ENCODE measurements around the gene RALBP1. TPM values are rescaled to one million over a fixed set of nuclear protein-coding genes. Genes with fewer than 3 reads are reported as not detected.
"Not testable (repeated sequence)": the region's sequence is repeated elsewhere in the genome, so short reads cannot be mapped to it uniquely, and the experiment has no call there.

Gene RALBP1
- total RNA-seq, 1 experiment from 2014 or later = 52.4 TPM

DNA sequence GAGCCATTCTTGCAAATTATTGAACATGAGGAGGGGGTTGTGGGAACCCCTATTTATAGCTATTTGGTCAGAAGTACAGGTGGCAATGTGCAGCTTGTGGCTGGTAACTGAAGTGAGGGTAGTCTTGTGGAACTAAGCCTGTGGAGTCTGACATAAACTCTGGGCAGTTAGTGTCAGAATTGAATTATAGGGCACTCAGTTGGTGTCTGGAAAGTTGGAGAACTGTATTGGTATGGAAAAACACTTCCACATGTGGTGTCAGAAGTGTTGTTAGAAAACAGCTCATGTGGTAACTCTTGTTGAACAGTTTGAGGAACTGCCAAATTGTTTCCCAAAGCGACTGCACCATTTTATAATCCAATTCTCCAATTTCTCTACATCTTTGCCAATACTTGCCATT lies 7.5 kb downstream of the RALBP1 start:
- Histone ChIP-seq H3K4me3 (no peak overlapping the region), H3K9me3 (no peaks in the 10 kb centered on the region; the same call in 1 of the 2 replicates), H3K27me3 (no peaks in the 10 kb centered on the region), H3K36me3 (no peaks in the 10 kb centered on the region; the same call in 1 of the 2 replicates)
- no peak for DNase-seq

DNA sequence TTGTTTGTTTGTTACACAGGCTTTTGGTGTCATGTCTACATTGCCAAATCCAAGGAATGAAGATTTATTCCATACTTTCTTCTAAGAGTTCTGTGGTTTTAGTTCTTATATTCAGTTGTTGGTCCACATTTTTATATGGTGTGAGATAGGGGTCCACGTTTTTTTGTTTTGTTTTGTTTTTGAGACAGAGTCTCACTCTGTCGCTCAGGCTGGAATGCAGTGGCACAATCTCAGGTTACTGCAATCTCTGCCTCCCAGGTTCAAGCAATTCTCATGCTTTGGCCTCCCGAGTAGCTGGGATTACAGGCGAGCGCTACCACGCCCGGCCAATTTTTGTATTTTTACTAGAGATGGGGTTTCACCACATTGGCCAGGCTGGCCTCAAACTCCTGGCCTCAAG lies 8.2 kb downstream of the RALBP1 start:
- Histone ChIP-seq H3K27me3 (no peaks in the 10 kb centered on the region), H3K9me3 (no peaks in the 10 kb centered on the region; the same call in 1 of the 2 replicates), H3K36me3 (no peaks in the 10 kb centered on the region; the same call in 1 of the 2 replicates), H3K4me3 (no peak overlapping the region)
- DNase-seq = no peak

DNA sequence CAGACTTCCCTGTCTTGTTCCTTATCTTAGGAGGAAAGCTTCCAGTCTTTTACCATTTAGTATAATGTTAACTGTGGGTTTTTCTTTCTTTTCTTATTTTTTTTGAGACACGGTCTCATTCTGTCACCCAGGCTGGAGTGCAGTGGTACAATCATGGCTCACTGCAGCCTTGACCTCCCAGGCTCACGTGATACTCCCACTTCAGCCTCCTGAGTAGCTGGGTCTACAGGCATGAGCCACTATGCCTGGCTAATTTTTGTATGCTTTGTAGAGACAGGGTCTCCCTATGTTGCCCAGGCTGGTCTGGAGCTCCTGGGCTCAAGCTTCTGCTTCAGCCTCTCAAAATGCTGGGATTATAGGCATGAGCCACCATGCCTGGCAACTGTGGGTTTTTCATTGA lies 9.5 kb downstream of the RALBP1 start:
- not testable (repeated sequence) for H3K9me3 ChIP-seq, DNase-seq, H3K27me3 ChIP-seq, H3K36me3 ChIP-seq, H3K4me3 ChIP-seq

DNA sequence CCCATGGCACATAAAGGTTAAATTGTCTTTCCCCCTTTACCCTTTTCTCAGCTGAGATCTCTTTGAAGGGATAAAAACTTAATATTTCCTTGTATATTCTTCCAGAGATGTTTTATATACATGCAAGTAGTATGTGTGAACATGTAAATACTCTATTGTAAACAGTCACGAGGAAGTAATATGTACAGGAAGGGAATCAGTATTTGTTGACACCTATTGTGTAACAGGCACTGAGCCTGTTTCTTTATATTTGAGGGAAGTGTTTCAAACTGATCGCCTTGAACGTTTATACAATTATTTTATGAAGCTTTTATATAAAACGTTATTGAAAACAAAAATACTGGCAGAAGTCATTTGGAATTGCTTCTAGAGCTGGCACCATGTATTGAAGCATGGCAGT lies 13.2 kb downstream of the RALBP1 start:
- DNase-seq = no peak
- no peaks in the 10 kb centered on the region for H3K27me3 ChIP-seq
- H3K4me3 ChIP-seq = no peak overlapping the region
- no peaks in the 10 kb centered on the region for H3K36me3 ChIP-seq
- H3K9me3 ChIP-seq = no peaks in the 10 kb centered on the region; the same call in 1 of the 2 replicates

DNA sequence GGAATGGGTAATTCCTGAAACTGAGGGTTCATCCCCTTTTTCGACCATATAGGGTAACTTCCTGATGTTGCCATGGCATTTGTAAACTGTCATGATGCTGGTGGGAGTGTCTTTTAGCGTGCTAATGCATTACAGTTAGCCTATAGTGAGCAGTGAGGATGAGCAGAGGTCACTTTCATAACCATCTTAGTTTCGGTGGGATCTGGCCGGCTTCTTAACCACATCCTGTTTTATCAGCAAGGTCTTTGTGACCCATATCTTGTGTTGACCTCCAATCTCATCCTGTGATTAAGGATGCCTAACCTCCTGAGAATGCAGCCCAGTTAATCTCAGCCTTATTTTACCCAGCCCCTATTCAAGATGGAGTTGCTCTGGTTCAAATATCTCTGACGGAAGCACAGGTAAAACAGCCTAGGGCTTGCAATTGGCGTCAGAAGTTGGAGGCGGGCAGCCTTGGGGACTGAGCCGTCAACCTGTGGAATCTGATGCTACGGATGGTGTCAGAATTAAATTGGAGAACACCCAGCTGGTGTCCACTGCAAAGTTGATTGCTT lies 19.5 kb downstream of the RALBP1 start:
- no peak for DNase-seq
- Histone ChIP-seq H3K9me3 (no peaks in the 10 kb centered on the region), H3K4me3 (no peak overlapping the region), H3K27me3 (no peaks in the 10 kb centered on the region), H3K36me3 (no peaks in the 10 kb centered on the region)

DNA sequence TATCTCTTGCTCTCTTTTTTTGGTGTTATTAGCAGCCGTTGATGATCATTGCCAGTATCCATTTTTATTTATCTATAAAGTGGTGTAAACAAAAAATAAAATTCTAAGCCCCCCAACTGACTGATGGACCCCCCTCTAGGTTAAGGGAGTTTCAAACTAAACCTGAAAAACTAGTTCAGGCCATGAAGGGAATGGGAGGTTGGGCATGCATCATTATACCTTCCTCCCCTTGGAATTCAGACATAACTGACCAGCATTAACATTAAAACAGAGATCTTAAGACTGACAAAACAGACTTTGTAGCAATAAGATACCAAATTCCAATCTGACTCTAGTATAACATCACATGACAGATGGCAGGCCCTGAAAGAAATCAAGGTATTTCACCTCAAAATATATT lies 20.2 kb downstream of the RALBP1 start:
- no peaks in the 10 kb centered on the region for H3K27me3 ChIP-seq
- H3K4me3 ChIP-seq = no peak overlapping the region
- H3K9me3 ChIP-seq = no peaks in the 10 kb centered on the region
- H3K36me3 ChIP-seq = no peaks in the 10 kb centered on the region; the same call in 1 of the 2 replicates
- DNase-seq = no peak

DNA sequence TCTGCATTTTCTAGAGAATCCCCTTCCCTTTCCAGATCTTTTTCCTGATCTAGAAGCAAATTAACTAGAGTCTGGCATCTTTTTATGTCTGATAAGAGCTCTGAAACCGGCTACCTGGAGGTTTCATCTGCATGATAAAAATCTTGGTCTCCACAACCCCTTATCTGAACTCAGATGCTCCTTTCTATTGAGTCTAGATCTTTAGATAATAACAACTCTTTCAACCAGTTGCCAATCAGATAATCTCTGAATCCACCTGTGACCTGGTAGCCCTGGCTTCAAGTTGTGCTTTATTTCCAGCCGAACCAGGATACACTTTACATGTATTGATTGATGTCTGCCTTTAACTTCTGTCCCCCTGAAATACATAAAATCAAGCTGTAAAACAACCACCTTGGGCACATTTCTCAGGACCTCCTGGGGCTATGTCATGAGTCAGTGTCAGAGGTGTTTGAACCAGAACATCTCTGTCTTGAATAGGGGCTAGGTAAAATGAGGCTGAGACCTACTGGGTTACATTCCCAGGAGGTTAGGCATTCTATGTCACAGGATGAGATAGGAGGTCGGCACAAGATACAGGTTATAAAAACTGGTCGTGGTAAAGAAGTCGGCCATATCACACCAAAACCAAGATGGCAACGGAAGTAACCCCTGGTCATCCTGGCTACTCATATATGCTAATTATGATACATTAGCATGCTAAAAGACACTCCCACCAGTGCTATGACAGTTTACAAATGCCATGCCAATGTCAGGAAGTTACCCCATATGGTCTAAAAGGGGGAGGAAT lies 20.8 kb downstream of the RALBP1 start:
- no peak overlapping the region for H3K4me3 ChIP-seq
- peaks cover 4% of the 10 kb centered on the region for H3K36me3 ChIP-seq
- no peak for DNase-seq
- H3K27me3 ChIP-seq = no peaks in the 10 kb centered on the region
- H3K9me3 ChIP-seq = no peaks in the 10 kb centered on the region

DNA sequence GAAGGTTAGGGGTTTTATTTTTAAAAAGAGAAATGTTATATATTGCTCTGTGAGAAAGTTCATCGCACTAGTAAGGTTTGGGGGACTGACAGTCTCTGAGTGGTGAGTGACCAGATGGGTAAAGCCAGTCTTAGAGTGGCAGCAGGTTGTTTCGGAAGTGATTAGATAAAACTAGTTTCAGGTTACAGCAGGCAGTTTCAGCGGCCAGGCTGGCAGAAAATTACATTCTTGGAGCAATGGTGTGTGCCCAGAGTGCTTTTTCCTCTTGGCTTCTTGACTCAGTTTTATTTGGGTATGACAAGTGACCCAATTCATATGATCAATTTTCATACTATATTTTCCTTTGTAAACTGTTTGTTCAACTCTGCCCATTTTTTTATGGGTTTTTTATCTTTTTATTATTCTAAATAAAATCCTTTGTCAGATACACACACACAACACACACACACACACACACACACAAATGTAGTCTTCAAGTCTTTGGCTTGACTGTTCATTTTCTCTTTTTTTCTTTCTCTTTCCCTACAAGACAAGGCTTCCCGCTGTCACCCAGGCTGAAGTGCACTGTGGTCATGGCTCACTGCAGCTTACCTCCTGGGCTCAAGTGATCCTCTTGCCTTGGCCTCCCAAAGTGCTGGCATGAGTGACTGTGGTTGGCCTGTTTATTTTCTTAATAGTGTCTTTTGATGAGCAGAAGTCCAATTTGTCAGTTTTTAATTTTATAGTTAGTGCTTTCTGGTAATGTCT lies 30.9 kb downstream of the RALBP1 start:
- Histone ChIP-seq H3K9me3 (peaks cover 4% of the 10 kb centered on the region; the same call in 1 of the 2 replicates), H3K27me3 (no peaks in the 10 kb centered on the region), H3K4me3 (no peak overlapping the region), H3K36me3 (peaks cover 3% of the 10 kb centered on the region; the same call in 1 of the 2 replicates)
- peak; percentile 27 for DNase-seq

DNA sequence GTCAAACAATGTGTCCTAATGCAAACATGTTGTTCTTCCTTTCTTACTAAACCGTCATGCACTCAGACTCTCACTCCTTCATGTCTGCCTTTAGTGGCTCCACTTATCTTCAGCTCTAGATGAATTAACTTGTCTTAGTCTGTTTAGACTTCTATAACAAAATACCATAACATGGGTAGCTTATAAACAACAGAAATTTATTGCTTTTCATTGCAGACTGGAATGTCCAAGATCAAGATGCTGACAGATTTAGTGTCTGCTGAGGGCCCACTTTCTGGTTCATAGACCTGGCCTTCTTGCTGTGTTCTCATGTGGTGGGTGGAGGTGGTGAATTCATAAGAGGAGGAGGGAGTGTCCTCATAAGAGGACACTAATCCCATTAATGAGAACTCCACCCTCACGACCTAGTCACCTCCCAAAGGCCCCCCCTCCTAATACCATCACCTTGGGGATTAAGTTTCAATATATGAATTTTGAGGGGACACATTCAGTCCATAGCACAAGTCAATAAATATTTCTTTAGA lies 32.3 kb downstream of the RALBP1 start:
- H3K27me3 ChIP-seq = no peaks in the 10 kb centered on the region
- H3K9me3 ChIP-seq = peaks cover 1% of the 10 kb centered on the region; the same call in 1 of the 2 replicates
- no peaks in the 10 kb centered on the region for H3K36me3 ChIP-seq
- H3K4me3 ChIP-seq = no peak overlapping the region
- no peak for DNase-seq

DNA sequence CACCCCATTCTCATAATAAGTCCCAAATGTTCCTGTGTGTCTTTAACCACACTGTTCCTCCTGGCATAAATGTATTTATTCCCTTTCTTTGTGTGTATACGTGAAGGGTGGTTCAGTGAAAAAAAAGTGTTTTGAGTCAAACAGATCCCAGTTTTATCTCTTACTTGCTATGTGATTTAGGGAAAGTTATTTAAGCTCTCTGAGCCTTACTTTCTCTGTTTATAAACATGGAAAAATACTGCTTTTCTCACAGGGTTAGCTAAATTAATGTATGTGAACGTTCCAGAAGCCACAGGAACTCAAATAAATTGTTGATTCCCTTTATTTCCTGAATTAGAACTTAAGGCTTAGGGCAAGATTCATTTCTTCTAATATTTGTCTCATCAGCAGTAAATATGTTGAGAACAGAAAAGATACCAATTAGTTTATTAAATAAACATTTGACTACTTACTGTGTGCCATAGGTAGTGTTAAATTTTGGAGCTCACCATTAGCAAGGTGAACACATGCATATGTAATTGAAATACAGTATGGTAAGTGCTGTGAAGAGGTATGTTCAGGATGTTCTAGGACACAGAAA lies 33.2 kb downstream of the RALBP1 start:
- no peaks in the 10 kb centered on the region for H3K9me3 ChIP-seq
- DNase-seq = no peak
- no peaks in the 10 kb centered on the region for H3K27me3 ChIP-seq
- H3K4me3 ChIP-seq = no peak overlapping the region
- peaks cover 2% of the 10 kb centered on the region; the same call in 1 of the 2 replicates for H3K36me3 ChIP-seq

DNA sequence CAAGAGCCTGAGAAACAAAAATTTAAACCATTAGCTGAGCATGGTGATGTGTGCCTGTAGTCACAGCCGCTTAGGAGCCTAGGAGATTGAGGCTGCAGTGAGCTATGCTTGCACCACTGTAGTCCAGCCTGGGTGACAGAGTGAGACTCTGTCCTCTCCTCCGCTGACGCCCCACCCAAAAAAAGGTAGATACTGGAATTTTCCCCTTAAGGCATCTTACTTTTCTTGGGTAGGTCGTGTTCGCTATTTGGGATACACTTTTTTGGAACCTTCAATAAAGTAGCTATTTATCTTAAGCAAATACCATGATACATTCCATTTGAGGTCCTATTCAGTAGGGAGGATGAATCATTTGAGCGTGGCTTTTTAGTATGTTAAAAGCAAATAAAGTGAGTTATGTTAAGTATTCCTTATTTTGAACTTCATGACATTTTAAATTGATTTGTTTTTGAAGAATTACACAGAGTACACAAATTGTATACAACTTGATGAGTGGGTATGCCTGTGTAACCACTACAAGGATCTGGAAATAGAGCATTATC lies 38.7 kb downstream of the RALBP1 start:
- Histone ChIP-seq H3K4me3 (no peak overlapping the region), H3K27me3 (no peaks in the 10 kb centered on the region), H3K9me3 (no peaks in the 10 kb centered on the region), H3K36me3 (peaks cover 7% of the 10 kb centered on the region)
- no peak for DNase-seq

DNA sequence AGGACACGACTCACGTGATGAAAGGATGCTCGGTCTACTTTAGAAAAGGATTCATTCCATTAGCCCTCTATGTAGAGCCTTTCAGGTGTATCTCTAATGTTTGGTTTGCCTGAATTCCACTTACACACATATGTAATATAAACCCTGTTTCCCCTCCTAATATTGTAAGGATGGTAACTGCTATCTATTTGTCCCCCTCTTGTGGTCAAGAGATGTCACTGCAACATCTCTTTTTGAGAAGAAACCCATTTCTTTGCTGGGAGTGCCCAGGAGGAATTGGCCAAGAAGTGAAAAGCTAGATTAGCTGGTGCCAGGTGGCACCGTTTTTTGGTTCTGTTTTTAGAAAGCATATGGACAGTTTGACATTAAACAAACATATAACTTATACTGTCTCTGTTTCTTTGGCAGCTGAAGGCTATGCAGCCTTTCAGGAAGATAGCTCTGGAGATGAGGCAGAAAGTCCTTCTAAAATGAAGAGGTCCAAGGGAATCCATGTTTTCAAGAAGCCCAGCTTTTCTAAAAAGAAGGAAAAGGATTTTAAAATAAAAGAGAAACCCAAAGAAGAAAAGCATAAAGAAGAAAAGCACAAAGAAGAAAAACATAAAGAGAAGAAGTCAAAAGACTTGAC lies 41.2 kb downstream of the RALBP1 start:
- peaks cover 8% of the 10 kb centered on the region for H3K36me3 ChIP-seq
- no peak for DNase-seq

DNA sequence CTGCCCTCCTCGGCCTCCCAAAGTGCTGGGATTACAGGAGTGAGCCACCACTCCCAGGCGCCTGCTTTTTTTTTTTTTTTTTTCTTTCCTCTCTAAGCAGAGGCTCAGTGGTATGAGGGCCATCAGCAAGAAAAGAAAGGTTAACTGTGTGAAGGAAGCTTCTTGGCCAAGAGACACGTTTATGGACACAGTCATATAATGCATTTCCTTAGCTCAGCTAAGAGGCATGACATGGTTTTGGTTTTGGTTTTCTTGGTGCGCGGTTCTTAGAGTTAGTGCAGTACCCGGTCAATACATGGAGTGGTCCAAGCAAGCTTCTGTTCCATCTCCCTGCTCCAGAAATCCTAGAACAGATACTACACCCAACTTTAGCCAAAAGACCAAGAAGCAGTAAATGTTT lies 42.6 kb downstream of the RALBP1 start:
- no peak for DNase-seq
- H3K9me3 ChIP-seq = no peaks in the 10 kb centered on the region
- H3K4me3 ChIP-seq = no peak overlapping the region
- no peaks in the 10 kb centered on the region for H3K27me3 ChIP-seq
- peaks cover 16% of the 10 kb centered on the region for H3K36me3 ChIP-seq

More for the DNA sequence above, 41.2 kb downstream of the RALBP1 start:
- Histone ChIP-seq H3K4me3 (no peak overlapping the region), H3K9me3 (no peaks in the 10 kb centered on the region), H3K27me3 (no peaks in the 10 kb centered on the region)

DNA sequence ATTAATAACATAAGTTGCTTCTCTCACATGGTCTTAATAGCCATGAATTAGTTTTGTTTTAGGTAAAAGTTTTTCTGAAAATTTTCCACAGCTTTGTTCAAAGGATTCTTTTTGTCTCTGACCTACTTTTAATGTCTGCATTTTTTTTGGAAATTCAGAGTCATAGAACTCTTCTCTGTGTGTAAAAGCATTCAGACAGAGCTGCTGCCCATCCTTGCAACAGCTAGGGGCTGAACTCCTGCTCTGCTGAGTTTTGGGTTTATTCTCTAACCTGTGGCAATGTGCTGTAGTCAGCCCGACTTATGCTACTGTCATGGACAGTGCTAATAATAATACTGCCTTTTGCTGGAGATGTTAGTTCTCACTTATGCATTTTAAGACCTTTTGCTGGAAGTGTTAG lies 44.1 kb downstream of the RALBP1 start:
- H3K9me3 ChIP-seq = no peaks in the 10 kb centered on the region
- DNase-seq = no peak
- no peak overlapping the region for H3K4me3 ChIP-seq
- H3K27me3 ChIP-seq = no peaks in the 10 kb centered on the region
- H3K36me3 ChIP-seq = peaks cover 18% of the 10 kb centered on the region

DNA sequence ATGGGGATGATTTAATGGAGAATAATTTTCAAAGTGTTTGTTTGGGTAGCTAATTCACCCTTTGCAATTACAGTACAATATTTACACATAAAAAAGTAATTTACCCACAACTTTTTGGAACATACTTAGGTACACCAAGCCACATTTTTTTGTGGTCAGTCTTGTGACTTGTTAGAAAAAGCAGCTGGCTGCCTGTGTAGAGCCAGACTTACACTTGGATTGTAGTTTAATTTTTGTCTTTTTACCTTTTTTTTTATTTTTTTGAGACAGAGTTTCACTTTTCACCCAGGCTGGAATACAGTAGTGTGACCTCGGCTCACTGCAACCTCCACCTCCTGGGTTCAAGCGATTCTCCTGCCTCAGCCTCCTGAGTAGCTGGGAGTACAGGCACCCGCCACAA lies 45.4 kb downstream of the RALBP1 start:
- Histone ChIP-seq H3K27me3 (no peaks in the 10 kb centered on the region), H3K36me3 (peaks cover 24% of the 10 kb centered on the region), H3K9me3 (no peaks in the 10 kb centered on the region), H3K4me3 (no peak overlapping the region)
- DNase-seq = no peak

DNA sequence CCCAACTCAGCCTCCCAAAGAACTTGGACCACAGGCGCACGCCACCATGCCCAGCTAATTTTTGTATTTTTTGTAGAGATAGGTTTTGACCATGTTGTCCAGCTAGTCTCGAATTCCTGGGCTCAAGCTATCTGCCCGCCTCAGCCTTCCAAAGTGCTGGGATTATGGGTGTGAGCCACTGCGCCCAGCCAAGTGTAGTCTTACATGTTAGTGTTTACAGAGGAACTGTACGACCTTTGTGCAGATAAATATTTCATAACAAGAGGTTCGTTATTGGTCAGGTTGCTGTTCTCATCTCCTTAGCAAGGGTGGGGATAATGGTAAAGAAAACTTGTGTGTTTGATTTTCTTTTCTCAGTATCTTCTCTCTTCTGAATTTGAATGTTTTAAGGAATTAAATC lies 46.5 kb downstream of the RALBP1 start:
- H3K36me3 ChIP-seq = peaks cover 25% of the 10 kb centered on the region
- H3K27me3 ChIP-seq = no peaks in the 10 kb centered on the region
- H3K4me3 ChIP-seq = no peak overlapping the region
- H3K9me3 ChIP-seq = no peaks in the 10 kb centered on the region
- no peak for DNase-seq
